KG1 (cell line): Measurements from ENCODE around the gene ROR2.
"Not testable (repeated sequence)": the region's sequence is repeated elsewhere in the genome, so short reads cannot be mapped to it uniquely, and the experiment has no call there.

Experiments
- DNase-seq: peaks from one replicate; lab custom pipeline; 2025; lab: John Stamatoyannopoulos, UW

ROR2 gene

GRCh38 chr9:91517332-91517731 is 432.7 kb downstream of the ROR2 start:
- not testable (repeated sequence) for DNase-seq

DNA sequence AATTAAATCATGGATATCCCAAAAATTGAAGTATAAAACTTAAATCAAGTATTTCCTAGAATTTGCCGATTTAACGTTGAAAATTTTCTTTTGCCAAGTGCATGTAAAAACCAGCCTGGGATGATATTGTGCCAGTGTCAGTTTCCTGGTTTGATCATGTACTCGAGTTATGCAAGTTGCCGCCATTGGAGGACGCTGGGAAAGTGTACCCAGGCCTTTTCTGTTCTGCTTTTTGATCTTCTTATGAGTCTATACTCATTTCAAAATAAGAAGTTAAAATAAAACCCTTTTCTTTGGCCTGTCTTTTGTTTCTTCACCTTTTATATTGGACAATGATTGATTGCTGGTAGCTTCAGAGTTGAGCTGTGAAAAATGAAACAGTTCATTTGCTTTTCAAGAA is 433.3 kb downstream of the ROR2 start:
- DNase-seq: no peak

- no peak for DNase-seq
Measured at GRCh38 chr9:91516081-91516480, 433.9 kb downstream of the ROR2 start.

DNA sequence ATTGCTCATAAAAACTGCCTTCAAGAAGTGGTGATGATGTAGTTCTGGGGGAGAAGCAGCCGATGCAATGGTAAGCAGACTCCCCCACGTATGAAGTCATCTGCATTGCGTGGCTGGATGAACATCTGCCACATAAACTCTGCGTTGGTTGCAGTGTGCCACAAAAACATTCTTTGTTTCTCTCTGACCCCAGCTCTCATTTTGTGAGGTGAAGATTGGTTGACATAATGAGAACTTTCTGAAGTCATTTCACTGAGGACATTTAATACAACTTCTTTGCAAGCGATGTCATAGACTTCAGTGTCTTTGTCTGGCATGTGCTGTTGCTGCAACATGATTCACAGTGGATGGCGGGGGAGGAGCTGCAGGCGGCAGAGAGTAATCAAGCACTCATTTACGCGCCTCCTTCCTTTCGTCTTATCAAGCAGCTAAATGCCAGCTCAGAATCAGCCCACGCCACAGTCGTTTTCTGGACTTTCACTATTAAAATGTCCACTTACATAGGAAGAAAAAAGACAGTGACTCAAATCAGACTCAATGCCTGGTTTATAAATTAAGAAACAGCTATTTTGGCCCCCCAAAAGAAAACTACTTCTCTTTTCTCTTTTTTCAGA is 434.8 kb downstream of the ROR2 start:
- DNase-seq: no peak
